B cell (primary cell): ENCODE data around the gene LMTK3. TPM values are rescaled to one million over a fixed set of nuclear protein-coding genes. Genes with fewer than 3 reads are reported as not detected.

Experiments used
- ATAC-seq: fragments of 200-7000 bp; cut with Tn5 transposase; one replicate; pipeline ENCODE4 v1.10.0; 2021; ENCODE audit warnings: low read depth, mild to moderate bottlenecking, moderate number of reproducible peaks, moderate library complexity
- CTCF ChIA-PET: fragments of 350-600 bp; sonication (Branson Sonifier 250); formaldehyde crosslinking; loops from one replicate; lab custom pipeline; 2021; ENCODE audit warnings: antibody characterized with exemption, inconsistent platforms; lab: Charles Lee
- POLR2A ChIA-PET: fragments of 350-600 bp; sonication (Branson Sonifier 250); formaldehyde crosslinking; loops from one replicate; lab custom pipeline; 2021; ENCODE audit warnings: antibody characterized with exemption; lab: Charles Lee
- DNase-seq: peaks from one replicate; pipeline ENCODE4 v3.0.0; 2013
- H2AFZ ChIP-seq: 2 replicates; pipeline ENCODE4 v1.6.1; 2012; ENCODE audit warnings: mild to moderate bottlenecking, low read depth, low read length; ENCODE audit not compliant: insufficient read depth, poor library complexity, severe bottlenecking
- H3K27ac ChIP-seq, 2 donors: 1 replicate in 1 of 2; 2 replicates in 1 of 2; pipeline ENCODE4 v1.5.1; 2012 to 2013; ENCODE audit warnings: low read length in 2 of 2, mild to moderate bottlenecking in 2 of 2, moderate library complexity in 1 of 2
- H3K27me3 ChIP-seq, 4 experiments: fragments of 200-600 bp in 1 of 4; sonication (generic) in 1 of 4; replicated peaks in 1 of 4; 1 replicate in 2 of 4; 2 replicates in 2 of 4; pipeline versions ENCODE4 v1.6.1 to v1.7.0; 2013 to 2016; ENCODE audit warnings: low read length in 3 of 4, mild to moderate bottlenecking in 2 of 4, mixed read lengths in 1 of 4, moderate library complexity in 1 of 4; ENCODE audit not compliant: insufficient read depth in 4 of 4, control insufficient read depth in 3 of 4; ENCODE audit errors: control extremely low read depth in 1 of 4
- H3K36me3 ChIP-seq, 2 experiments: replicated peaks in 1 of 2; 1 replicate in 1 of 2; 2 replicates in 1 of 2; pipeline versions ENCODE4 v1.6.1 to v1.7.1; 2013; ENCODE audit warnings: low read length in 1 of 2; ENCODE audit not compliant: insufficient read depth in 2 of 2, control insufficient read depth in 1 of 2; ENCODE audit errors: control extremely low read depth in 1 of 2, extremely low read depth in 1 of 2
- H3K4me1 ChIP-seq, 2 donors: fragments of 200-600 bp in 1 of 2; sonication (generic) in 1 of 2; 1 replicate in 1 of 2; 2 replicates in 1 of 2; pipeline versions ENCODE4 v1.5.1 to v1.6.1; 2013 to 2017; ENCODE audit warnings: low read length in 2 of 2; ENCODE audit not compliant: control insufficient read depth in 2 of 2, insufficient read depth in 2 of 2
- H3K4me2 ChIP-seq: replicated peaks from 2 replicates; pipeline ENCODE3; 2012; ENCODE audit warnings: mild to moderate bottlenecking, low read depth, low read length; ENCODE audit not compliant: poor library complexity, severe bottlenecking
- H3K4me3 ChIP-seq, 5 experiments: fragments of 200-600 bp in 1 of 5; sonication (generic) in 1 of 5; 1 replicate in 3 of 5; 2 replicates in 2 of 5; pipeline versions ENCODE4 v1.5.1 to v1.7.0; 2011 to 2016; ENCODE audit warnings: low read length in 4 of 5, mild to moderate bottlenecking in 4 of 5, low read depth in 2 of 5, control low read depth in 1 of 5, moderate library complexity in 1 of 5; ENCODE audit not compliant: insufficient read depth in 1 of 5; ENCODE audit errors: control extremely low read depth in 1 of 5, extremely low read depth in 1 of 5
- H3K79me2 ChIP-seq: fragments of 200-600 bp; sonication (generic); one replicate; pipeline ENCODE4 v1.6.0; 2016; ENCODE audit warnings: low read length; ENCODE audit not compliant: control insufficient read depth, insufficient read depth
- H3K9ac ChIP-seq: fragments of 200-600 bp; sonication (generic); 2 replicates; pipeline ENCODE4 v1.6.1; 2017; ENCODE audit warnings: mild to moderate bottlenecking, low read length, moderate library complexity
- H3K9me3 ChIP-seq, 3 donors: one replicate each; pipeline versions ENCODE4 v1.6.1 to v1.7.1; 2013; ENCODE audit warnings: low read length in 2 of 3; ENCODE audit not compliant: control insufficient read depth in 2 of 3, insufficient read depth in 1 of 3; ENCODE audit errors: control extremely low read depth in 1 of 3
- H4K20me1 ChIP-seq: 2 replicates; pipeline ENCODE4 v1.6.0; 2012; ENCODE audit warnings: mild to moderate bottlenecking, low read length; ENCODE audit not compliant: insufficient read depth, control insufficient read depth, poor library complexity, severe bottlenecking
- H3K27ac Mint-ChIP-seq: one replicate; pipeline ENCODE4 v1.8.0; 2021; ENCODE audit warnings: mixed read lengths
- H3K27me3 Mint-ChIP-seq: one replicate; pipeline ENCODE4 v1.8.0; 2021; ENCODE audit warnings: mixed read lengths
- H3K4me1 Mint-ChIP-seq: one replicate; pipeline ENCODE4 v1.8.0; 2021; ENCODE audit warnings: mixed read lengths
- H3K4me3 Mint-ChIP-seq: one replicate; pipeline ENCODE4 v1.8.0; 2021; ENCODE audit warnings: mixed read lengths
- H3K9me3 Mint-ChIP-seq: one replicate; pipeline ENCODE4 v1.8.0; 2022; ENCODE audit warnings: mixed read lengths; ENCODE audit not compliant: insufficient read depth
- EZH2 ChIP-seq: IDR thresholded peaks from 2 replicates; pipeline ENCODE4 v1.6.1; 2012; ENCODE audit warnings: borderline replicate concordance, low read depth, mild to moderate bottlenecking, moderate library complexity, low read length; ENCODE audit not compliant: insufficient read depth, poor library complexity, severe bottlenecking
- WGBS: methylation state at CpG from one replicate; pipeline ENCODE4 v1.1.5; 2013; ENCODE audit warnings: missing lambda C conversion rate; ENCODE audit not compliant: insufficient coverage; 5-methylcytosine and 5-hydroxymethylcytosine counted together
- intact Hi-C: fragments of 100-400 bp; cut with micrococcal nuclease; formaldehyde crosslinking; loops from one replicate; pipeline ENCODE4 v1.10.0; 2022
- polyA plus RNA-seq: library from polyadenylated mRNA; depleted of rRNA; stranded (reverse); fragments of >200 nt; gene quantifications from 2 replicates; pipeline ENCODE4 v1.2.3, GENCODE V29; 2012
- total RNA-seq, 2 donors: library from RNA; stranded (reverse); fragments of 120-200 nt in 1 of 2; gene quantifications; 1 replicate in 1 of 2; 2 replicates in 1 of 2; pipeline versions ENCODE4 v1.2.3 to v1.2.4, GENCODE V29; 2013 to 2022
- TF ChIP-seq, protein P1 (sequence below): fragments of 200-600 bp; IDR thresholded peaks from one replicate; pipeline ENCODE4 v1.8.0; 2022; ENCODE audit warnings: antibody characterized with exemption, mild to moderate bottlenecking

The LMTK3 gene
- total and polyA plus RNA-seq, 2 donors (not counting 1 experiment from before 2014, with no cell fraction given) = 0.19 to 1.6 TPM

DNA sequence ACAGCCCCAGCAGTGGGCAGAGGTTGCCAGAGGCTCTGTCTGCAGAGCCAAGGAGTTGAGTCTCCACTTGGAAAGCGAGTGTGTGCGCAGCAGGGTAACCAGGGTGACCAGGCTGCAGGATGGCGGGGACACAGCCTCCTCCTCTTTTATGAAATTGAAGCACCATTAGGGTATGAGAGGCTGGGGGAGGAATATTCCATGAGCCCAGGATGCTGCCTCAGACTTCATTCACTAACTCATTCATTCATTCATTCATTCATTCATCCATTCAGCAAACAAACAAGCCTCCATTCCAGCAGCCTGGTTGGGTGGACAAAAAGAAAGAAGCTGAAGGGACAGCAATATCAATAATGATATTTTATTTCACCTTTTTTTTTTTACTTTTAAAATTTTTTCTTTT is 6.6 kb upstream of the LMTK3 start:
- no peaks in the 10 kb centered on the region for H3K9me3 Mint-ChIP-seq
- ChIA-PET POLR2A (no interaction called here), CTCF (no interaction called here)
- Histone ChIP-seq H2AFZ (no peak overlapping the region), H3K27me3 (peaks cover 0 to under 1% (median under 1%) of the 10 kb centered on the region in 4 experiments), H3K36me3 (no peaks in the 10 kb centered on the region), H3K4me2 (no peak overlapping the region), H3K9ac (no peak overlapping the region), H3K9me3 (no peaks in the 10 kb centered on the region), H4K20me1 (no peaks in the 10 kb centered on the region), H3K27ac (no peak overlapping the region), H3K4me1 (peaks cover under 1 to 3% of the 10 kb centered on the region in 2 donors), H3K79me2 (no peaks in the 10 kb centered on the region), H3K4me3 (no peak overlapping the region)
- no CpG with 5 or more reads among the region's 3 CpGs for WGBS
- no peak for TF ChIP-seq EZH2
- TF ChIP-seq, protein P1, sequence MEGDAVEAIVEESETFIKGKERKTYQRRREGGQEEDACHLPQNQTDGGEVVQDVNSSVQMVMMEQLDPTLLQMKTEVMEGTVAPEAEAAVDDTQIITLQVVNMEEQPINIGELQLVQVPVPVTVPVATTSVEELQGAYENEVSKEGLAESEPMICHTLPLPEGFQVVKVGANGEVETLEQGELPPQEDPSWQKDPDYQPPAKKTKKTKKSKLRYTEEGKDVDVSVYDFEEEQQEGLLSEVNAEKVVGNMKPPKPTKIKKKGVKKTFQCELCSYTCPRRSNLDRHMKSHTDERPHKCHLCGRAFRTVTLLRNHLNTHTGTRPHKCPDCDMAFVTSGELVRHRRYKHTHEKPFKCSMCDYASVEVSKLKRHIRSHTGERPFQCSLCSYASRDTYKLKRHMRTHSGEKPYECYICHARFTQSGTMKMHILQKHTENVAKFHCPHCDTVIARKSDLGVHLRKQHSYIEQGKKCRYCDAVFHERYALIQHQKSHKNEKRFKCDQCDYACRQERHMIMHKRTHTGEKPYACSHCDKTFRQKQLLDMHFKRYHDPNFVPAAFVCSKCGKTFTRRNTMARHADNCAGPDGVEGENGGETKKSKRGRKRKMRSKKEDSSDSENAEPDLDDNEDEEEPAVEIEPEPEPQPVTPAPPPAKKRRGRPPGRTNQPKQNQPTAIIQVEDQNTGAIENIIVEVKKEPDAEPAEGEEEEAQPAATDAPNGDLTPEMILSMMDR = no peak
- ATAC-seq (no peak), DNase-seq (no peak)
- H3K27me3 Mint-ChIP-seq = peaks cover 5% of the 10 kb centered on the region
- intact Hi-C loops = no loop called here
- no peak overlapping the region for H3K27ac Mint-ChIP-seq
- peaks cover 4% of the 10 kb centered on the region for H3K4me1 Mint-ChIP-seq
- no peak overlapping the region for H3K4me3 Mint-ChIP-seq

DNA sequence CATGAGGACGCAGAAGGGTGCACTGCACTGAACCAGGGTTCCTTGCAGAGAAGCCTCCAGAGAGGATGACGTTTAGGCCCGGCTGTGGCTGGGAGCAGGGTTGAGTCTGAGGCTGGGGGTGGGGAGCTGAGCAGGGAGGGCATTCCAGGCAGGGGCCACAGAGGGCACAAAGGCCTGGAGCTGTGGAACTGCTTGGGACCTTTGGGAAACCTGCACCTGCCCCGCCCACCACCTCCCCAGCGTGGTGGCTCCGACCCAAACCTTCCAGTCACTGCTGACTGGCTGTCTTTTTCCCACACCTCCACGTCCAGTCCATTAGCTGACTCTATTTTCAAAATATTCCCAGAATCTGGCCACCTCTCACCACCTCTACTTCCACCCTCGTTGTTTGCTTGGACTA is 4.9 kb upstream of the LMTK3 start:
- DNase-seq (no peak), ATAC-seq (no peak)
- Mint-ChIP-seq H3K4me3 (no peak overlapping the region), H3K4me1 (peaks cover 4% of the 10 kb centered on the region), H3K27me3 (no peaks in the 10 kb centered on the region), H3K27ac (no peak overlapping the region), H3K9me3 (no peaks in the 10 kb centered on the region)
- Histone ChIP-seq H3K9me3 (no peaks in the 10 kb centered on the region), H3K36me3 (no peaks in the 10 kb centered on the region), H3K4me2 (no peak overlapping the region), H3K79me2 (no peaks in the 10 kb centered on the region), H3K27me3 (peaks cover 0 to 17% (median 11%) of the 10 kb centered on the region in 4 experiments), H3K4me1 (peaks cover 17 to 18% of the 10 kb centered on the region in 2 donors), H2AFZ (no peak overlapping the region), H3K27ac (no peak overlapping the region), H3K9ac (no peak overlapping the region), H4K20me1 (no peaks in the 10 kb centered on the region), H3K4me3 (no peak overlapping the region)
- ChIA-PET CTCF (interaction anchor here (1.0 kb wide), 1 partner anchor 183 kb away, joined by 4 read pairs; no protein-coding TSS in a partner anchor), POLR2A (no interaction called here)
- WGBS = 87% methylated on average over 8 of the region's 8 CpGs
- intact Hi-C loops = no loop called here
- TF ChIP-seq, protein P1 = no peak
- TF ChIP-seq EZH2 = no peak
